ENCODE results near the gene DCLK1. TPM values are rescaled to one million over a fixed set of nuclear protein-coding genes. Genes with fewer than 3 reads are reported as not detected.

The DCLK1 gene
- total RNA-seq, 4 donors from 2014 or later = 3.8 to 10.0 (median 8.2) TPM

DNA sequence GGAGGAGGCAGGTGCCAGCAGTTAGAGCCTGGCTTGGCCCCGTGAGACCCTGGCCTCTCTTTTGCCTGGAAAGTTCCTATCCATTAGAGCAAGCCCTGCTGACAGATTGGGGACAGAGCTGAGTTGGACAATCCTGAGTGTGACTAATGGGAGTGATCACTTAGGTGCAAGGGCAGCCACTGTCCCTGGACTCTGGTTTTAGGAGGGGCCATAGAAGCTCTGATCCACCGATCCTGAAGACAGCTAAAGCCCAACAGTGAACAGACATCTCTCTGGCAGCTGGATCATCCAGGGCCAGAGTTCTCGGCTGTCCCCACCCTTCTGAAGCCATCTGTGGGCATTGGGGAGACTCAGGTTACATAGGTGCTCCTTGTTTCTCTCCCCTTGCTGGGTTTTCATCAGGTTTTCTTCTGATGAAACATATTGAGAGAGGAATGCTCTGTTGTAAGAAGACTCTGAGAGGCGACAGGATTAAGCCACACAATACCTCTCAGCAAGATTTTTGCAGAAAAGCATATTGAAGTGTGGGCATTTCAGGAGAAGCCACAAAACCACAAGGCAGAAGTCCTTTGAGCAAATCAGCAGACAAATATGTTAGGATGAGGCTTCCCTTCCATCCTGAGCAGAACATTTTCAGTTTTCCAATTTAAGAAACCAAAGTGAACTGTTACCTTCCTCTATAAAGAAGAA, 366.7 kb downstream of the DCLK1 start:
- no peaks in the 10 kb centered on the region for H3K9me3 ChIP-seq
- no peak for TF ChIP-seq POLR2A (IDR thresholded peaks at IDR 0.05)
- intact Hi-C loops (cut with DNase I; ENCODE audit: low total_unique reads) = no loop called here
- H3K27me3 ChIP-seq = no peaks in the 10 kb centered on the region
- in situ Hi-C loops (cut with MboI; ENCODE audit: low sequenced_read_pairs in 4 of 4) = no loop called here
- ATAC-seq = no peak
- no peak overlapping the region for H3K27ac ChIP-seq
- H3K4me1 ChIP-seq = peaks cover 14 to 17% of the 10 kb centered on the region in 2 donors
- no peak overlapping the region for H3K4me3 ChIP-seq
- DNase-seq = no peak
- H3K36me3 ChIP-seq = no peaks in the 10 kb centered on the region

DNA sequence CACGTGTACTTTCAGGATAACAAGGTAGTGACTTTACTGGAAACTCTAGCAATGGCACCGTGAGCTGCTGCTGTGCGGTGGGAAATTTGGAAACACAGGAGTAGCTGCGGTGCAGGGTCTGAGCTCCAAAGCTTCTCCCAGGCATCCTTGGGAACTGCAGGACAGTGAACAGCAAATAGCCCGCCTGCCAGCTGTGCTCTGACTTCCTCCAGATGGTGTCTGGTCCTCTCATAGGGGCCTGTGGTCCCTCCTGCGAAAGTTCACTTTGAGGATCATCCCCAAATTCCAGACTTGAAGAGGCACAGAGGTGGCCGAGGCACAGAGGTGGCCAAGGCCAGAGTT, 367.4 kb downstream of the DCLK1 start:
- Histone ChIP-seq H3K9me3 (no peaks in the 10 kb centered on the region), H3K4me1 (peaks cover 6 to 10% of the 10 kb centered on the region in 2 donors), H3K27me3 (no peaks in the 10 kb centered on the region), H3K36me3 (no peaks in the 10 kb centered on the region), H3K4me3 (no peak overlapping the region), H3K27ac (no peak overlapping the region)
- ATAC-seq = no peak
- TF ChIP-seq POLR2A (IDR thresholded peaks at IDR 0.05) = no peak
- TF ChIP-seq, protein P1, sequence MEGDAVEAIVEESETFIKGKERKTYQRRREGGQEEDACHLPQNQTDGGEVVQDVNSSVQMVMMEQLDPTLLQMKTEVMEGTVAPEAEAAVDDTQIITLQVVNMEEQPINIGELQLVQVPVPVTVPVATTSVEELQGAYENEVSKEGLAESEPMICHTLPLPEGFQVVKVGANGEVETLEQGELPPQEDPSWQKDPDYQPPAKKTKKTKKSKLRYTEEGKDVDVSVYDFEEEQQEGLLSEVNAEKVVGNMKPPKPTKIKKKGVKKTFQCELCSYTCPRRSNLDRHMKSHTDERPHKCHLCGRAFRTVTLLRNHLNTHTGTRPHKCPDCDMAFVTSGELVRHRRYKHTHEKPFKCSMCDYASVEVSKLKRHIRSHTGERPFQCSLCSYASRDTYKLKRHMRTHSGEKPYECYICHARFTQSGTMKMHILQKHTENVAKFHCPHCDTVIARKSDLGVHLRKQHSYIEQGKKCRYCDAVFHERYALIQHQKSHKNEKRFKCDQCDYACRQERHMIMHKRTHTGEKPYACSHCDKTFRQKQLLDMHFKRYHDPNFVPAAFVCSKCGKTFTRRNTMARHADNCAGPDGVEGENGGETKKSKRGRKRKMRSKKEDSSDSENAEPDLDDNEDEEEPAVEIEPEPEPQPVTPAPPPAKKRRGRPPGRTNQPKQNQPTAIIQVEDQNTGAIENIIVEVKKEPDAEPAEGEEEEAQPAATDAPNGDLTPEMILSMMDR (IDR thresholded peaks at IDR 0.05 in 4 of 5, conservative IDR thresholded peaks at IDR 0.05 in 1 of 5) = no peak
- in situ Hi-C loops (cut with MboI; ENCODE audit: low sequenced_read_pairs in 4 of 4) (no loop called here), intact Hi-C loops (cut with DNase I; ENCODE audit: low total_unique reads) (no loop called here)
- no peak for DNase-seq

DNA sequence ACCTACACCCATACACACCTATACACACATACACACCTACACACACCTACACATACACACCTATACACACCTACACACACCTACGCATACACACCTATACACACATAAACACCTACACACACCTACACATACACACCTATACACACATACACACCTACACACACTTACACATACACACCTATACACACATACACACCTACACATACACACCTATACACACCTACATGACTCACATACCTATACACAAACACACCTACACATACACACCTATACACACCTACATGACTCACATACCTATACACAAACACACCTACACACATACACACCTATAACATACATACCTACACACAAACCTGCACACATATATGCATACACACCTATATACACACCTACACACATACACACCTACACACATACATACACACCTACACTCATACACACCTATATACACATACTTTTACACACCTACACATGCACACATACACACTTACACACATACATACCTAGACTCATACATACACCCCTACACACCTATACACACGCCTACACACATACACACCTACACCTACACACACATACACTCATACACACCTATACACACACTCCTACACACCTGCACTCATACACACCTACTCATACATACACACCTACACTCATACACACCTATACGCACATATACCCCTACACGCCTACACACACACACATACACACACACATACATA, 368.0 kb downstream of the DCLK1 start:
- Histone ChIP-seq H3K4me1 (peaks cover 3 to 4% of the 10 kb centered on the region in 2 donors), H3K36me3 (no peaks in the 10 kb centered on the region), H3K27ac (no peak overlapping the region), H3K27me3 (no peaks in the 10 kb centered on the region), H3K4me3 (no peak overlapping the region), H3K9me3 (no peaks in the 10 kb centered on the region)
- intact Hi-C loops (cut with DNase I; ENCODE audit: low total_unique reads) = no loop called here
- in situ Hi-C loops (cut with MboI; ENCODE audit: low sequenced_read_pairs in 4 of 4) = no loop called here
- DNase-seq = no peak
- TF ChIP-seq, protein P1 (IDR thresholded peaks at IDR 0.05 in 4 of 5, conservative IDR thresholded peaks at IDR 0.05 in 1 of 5) = no peak
- TF ChIP-seq POLR2A (IDR thresholded peaks at IDR 0.05) = no peak
- no peak for ATAC-seq

DNA sequence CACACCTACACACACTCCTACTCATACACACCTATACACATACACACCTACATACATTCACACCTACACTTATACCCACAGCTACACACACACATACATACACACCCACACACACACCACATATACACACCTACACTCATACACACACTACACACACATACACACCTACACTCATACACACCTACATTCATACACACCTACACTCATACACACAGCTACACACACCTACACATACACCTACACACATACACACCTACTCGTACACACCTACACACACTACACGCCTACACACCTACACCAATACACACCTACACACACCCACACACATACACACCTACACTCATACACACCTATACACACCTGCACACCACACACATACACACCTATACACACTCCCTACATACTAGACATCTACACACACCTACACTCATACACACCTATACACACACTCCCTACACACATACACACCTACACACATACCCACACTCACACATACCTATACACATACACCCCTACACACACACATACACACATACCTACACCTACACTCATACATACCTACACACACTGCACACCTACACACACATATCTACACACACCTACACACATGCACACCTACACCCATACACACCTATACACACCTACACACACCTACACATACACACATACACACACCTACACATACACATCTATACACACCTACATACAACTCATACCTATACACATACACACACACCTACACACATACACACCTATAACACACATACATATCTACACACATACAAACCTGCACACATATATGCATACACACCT, 369.5 kb downstream of the DCLK1 start:
- in situ Hi-C loops (cut with MboI; ENCODE audit: low sequenced_read_pairs in 4 of 4) = no loop called here
- no peaks in the 10 kb centered on the region for H3K27me3 ChIP-seq
- ATAC-seq (no peak), DNase-seq (no peak)
- TF ChIP-seq, protein P1 (IDR thresholded peaks at IDR 0.05 in 4 of 5, conservative IDR thresholded peaks at IDR 0.05 in 1 of 5) = no peak
- TF ChIP-seq POLR2A (IDR thresholded peaks at IDR 0.05) = no peak
- H3K9me3 ChIP-seq = no peaks in the 10 kb centered on the region
- H3K4me3 ChIP-seq = no peak overlapping the region
- no peak overlapping the region for H3K27ac ChIP-seq
- intact Hi-C loops (cut with DNase I; ENCODE audit: low total_unique reads) = no loop called here
- H3K36me3 ChIP-seq = no peaks in the 10 kb centered on the region
- H3K4me1 ChIP-seq = no peaks in the 10 kb centered on the region

DNA sequence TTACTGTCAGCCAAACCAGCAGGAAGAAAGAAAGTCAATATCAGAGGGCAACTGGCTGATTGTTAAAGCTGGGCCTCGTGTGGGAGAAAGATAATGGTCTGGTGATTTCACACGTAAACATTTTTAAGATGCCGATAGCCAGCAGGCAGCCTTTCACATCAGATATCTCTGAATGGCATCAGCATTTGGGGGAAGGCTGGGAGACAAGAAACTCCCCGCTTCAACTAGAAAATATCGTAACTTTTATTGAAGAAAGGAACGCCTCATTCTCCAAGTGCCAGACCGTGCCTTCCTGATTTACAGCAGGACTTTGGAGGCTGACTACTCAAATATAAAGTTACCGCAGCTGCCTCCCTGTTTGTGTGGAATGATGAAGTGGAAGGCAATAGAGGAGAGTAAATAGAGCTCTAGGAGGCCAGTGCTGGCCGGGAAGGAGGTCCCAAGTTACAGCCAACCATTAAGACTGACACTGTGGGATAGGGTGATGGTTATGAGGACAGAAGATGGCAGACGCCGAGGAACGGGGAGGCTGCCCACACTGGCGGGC, 370.4 kb downstream of the DCLK1 start:
- intact Hi-C loops (cut with DNase I; ENCODE audit: low total_unique reads) = no loop called here
- in situ Hi-C loops (cut with MboI; ENCODE audit: low sequenced_read_pairs in 4 of 4) = no loop called here
- Histone ChIP-seq H3K4me3 (no peak overlapping the region), H3K27ac (no peak overlapping the region), H3K36me3 (no peaks in the 10 kb centered on the region), H3K9me3 (no peaks in the 10 kb centered on the region), H3K27me3 (no peaks in the 10 kb centered on the region), H3K4me1 (no peaks in the 10 kb centered on the region)
- TF ChIP-seq, protein P1 (IDR thresholded peaks at IDR 0.05 in 4 of 5, conservative IDR thresholded peaks at IDR 0.05 in 1 of 5) = no peak
- no peak for TF ChIP-seq POLR2A (IDR thresholded peaks at IDR 0.05)
- DNase-seq (no peak), ATAC-seq (no peak)

All from gastrocnemius medialis (tissue), 4 donors.